Cortex of kidney (tissue), 1 donor: Measurements from ENCODE around the gene PPP1R3G.

Experiments
- DNase-seq: peaks from one replicate; lab custom pipeline; 2025; lab: John Stamatoyannopoulos, UW

Gene PPP1R3G

DNA sequence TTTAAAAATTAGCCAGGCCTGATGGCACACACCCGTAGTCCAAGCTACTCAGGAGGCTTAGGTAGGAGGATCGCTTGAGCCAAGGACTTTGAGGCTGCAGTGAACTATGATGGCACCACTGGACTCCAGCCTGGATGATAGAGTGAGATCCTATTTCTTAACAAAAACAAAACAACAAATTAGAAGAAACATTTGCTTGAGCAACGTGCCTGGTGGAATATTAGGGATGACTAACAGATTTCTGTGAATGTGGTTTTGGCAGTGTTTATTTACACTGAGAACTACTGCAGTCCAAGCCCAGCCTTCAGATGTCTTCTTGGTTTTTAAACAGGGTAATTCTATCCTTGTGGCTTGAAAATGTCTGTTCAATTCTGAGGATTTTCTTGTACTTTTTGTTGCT lies 9.2 kb downstream of the PPP1R3G start:
- no peak for DNase-seq

DNA sequence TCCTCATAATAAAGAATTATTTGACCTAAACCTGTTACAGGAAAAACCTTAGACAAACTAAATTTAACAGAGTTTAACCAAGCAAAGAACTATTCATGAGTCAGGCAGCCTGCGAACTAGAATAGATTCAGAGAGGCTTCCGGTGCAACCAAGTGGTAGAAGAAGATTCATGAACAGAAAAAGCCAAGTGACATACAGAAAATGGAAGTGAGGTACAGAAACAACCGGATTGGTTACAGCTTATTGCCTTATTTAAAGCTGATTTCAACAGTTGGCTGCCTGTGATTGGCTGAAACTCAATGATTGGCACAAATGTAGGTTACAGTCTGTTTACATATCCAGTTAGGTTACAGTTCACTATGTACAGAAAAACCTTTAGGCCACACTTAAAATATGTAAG lies 10.1 kb downstream of the PPP1R3G start:
- DNase-seq = no peak

DNA sequence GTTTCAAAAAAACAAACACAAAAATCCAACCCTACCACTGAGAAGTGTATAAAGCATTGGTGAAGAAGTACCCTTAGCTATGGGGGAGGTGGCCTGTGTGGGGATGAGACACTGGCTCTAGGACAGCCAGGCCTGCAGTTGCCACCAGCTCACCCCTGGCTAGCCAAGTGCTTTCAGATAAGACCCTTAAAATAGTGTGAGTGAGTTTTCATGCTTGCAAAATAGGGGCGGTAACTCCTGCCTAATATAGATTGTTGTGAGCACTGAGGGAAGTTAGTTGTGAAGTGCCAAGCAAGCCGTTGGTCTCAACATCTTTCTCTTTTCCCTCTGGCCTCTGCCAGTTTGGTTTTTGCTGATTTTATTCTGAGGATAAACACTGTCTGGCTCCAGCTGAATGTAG lies 11.3 kb downstream of the PPP1R3G start:
- no peak for DNase-seq

DNA sequence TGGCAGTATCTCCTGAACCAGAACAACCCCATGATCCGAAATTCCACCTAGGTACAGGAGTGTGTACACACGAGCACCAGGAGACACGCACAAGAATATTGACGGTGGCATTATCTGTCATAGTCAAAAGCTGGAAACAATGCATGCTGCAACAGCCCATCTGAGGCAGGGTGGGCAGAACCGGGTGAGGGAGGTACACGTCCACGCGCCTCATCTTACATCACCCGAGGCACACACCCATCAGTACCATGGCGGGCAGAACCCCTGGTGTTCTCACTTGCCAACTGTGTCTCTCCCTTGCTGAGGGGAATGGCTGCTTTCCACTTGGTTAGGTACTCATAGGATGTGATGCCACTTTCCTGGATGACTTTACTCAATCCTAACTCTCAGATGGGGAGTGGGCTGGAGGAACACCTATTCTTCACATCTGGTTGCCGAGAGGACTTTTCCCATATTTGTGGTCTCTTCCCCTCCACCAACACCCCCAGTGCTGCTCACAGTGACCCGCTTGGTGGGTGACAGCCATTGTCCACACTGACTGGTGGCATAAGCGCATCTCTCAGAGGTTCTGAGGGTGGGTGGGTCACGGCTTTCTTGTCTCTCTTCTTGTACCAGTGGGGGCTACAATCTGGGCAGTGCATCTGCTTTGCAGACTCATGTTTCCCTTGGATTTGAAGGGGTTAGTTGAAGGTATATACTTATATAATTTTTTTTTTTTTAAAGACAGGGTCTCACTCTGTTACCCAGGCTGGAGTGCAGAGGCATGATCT lies 13.5 kb downstream of the PPP1R3G start:
- DNase-seq = no peak

DNA sequence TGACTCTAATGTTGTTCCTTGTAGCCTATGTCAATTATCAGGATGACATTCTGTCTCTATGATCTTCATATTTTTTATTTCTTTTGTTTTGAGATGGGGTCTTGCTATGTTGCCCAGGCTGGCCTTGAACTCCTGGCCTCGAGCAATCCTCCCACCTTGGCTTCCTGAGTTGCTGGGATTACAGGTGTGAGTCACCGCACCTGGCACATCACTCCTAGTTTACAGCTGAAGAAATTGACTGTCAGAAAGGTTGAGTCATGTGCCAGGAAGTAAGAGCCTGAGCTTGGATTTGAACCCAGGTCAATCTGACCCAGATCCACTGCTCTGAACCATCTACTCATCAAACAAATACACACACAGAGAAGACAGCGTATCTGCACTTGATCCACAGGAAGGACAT lies 14.4 kb downstream of the PPP1R3G start:
- no peak for DNase-seq

DNA sequence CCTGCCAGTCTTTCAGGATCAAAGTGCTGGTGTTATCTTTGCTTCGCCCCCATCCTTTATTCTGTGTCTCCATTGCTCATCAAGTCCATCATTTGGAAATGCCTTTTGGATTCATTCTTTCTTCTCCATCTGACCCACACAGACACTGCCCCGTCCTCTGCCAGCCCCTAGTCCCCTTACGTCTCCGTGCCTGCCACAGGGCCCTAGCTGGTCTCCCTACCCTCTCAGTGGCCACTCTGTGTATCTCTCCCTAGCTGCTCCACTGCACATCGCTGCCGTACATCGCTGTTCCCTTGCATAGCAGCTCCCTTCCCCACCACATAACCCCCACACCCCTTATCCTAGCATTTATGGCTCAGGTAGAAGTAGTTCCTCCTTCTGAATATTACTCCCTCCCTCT lies 15.7 kb downstream of the PPP1R3G start:
- DNase-seq = no peak

DNA sequence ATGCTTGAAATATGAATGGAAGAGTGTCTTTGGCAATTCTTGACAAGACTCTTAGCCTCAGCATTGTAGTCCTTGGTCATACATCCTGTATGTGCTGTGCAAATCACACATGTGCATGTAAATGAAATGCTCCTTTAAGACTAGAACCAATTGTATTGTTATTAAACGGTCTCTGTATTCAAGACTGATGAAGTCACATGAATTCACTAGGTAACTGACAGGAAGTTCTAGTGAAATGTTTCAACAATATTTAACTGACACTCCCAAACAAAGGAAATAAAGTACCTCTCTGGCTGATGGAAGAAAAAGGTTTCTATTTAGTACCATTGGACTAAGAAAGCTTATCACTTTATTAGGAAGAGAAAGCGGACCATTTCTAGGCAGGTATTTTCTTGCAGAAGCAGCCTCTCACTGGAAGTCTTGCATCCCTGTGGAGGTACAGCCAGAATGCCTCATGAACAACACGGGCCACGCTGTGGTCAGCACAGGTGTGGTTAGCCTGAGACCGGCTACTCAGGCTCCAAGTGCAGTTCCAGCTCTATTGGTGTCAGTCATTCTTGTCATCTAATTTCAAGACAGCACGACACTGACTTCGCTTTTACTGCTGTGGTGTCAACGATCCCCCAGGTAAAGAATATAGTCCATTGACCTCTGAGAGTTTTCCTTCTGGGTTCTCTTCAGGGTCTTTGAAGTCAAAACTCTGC lies 17.3 kb downstream of the PPP1R3G start:
- no peak for DNase-seq

DNA sequence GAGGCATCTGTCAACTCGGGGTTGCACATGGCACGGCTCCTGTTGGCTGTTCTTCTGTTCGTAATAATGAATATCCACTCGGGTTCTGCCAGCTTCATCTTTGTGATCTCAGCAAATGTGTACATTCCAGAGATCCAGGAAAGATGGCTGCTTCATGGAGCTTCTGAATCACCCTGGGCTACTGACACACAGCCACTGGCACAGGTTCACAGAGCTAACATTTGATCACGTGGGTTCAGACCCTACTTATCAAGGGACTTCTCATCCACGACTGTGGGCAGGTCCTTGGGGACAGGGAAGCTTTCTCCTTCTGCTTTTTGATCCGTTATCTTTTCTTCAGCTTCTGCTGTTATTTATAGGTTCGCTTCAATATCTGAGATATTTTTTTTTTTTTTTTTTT lies 18.1 kb downstream of the PPP1R3G start:
- DNase-seq = no peak

DNA sequence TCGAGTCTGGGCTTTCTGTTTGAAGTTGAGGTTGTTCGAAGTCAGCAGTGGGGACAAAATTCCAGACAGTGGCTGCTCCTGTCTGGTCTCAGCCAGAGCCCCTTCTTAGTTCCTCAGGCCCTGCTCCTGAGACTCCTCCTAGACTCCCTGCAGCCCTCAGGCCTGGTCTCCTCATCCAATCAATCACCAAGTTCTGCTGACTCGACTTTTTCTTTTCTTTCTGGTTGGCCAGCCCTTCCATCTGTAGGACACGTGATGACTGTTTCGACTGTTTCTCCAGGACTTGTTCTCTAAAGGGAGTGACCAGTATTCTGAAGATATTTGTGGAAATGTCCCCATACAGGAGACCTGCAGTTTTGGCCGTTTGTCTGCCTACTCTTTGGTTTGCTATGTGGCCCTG lies 19.5 kb downstream of the PPP1R3G start:
- DNase-seq = no peak

DNA sequence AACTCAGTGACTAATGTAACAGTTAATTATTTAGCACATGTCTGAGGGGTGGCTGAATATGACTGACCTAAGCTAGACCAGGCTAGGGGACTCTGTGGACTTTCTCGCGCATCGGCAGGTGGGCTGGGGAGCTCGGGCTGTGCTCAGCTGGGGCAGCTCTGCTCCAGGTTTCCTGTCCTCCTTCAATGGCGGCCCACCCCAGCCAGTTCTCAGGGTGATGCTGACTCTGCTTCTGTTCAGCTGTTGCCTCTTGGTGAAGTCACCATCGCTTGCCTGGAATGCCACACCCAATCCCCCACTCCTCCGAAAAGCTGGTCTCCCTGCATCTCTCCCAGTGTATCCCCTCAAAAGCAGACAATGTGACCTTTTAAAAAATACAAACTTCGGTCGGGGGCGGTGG lies 20.0 kb downstream of the PPP1R3G start:
- no peak for DNase-seq

DNA sequence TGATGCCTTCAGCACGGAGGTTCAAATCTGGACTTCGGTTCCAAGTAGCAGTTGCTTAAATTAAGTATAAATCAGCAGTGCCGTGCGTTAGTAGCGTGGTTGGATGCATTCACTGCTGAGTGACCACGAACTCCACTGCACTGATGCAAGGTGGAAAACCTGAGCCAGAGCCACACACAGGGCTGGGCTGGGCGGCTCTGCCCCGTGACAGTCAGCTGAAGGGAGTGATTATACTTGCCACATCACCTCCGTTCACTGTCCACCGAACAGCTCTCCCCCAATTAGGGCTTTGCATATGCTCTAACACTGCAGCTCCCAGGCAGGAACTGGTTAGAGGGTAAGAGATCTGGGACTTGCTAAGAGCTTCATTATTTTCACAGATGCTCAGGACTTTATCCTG lies 22.2 kb downstream of the PPP1R3G start:
- no peak for DNase-seq

DNA sequence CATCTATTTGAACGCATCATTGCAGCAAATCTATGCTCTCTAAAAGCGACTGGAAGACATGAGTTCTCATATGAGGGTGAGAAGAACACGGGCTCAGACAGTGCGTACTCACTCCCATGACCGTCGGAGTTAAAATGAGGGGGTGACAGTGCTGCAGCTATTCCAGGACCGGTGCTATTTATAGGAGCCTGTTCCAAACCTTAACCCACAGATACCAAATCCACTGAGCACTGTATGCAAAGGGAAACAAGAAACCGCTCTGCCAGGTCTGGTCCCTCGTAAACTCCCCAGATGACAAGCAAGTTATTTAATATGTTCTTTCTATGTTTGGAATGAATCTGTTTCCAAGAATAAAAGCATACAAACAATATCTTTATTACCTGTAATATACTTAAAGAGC lies 22.9 kb downstream of the PPP1R3G start:
- no peak for DNase-seq

DNA sequence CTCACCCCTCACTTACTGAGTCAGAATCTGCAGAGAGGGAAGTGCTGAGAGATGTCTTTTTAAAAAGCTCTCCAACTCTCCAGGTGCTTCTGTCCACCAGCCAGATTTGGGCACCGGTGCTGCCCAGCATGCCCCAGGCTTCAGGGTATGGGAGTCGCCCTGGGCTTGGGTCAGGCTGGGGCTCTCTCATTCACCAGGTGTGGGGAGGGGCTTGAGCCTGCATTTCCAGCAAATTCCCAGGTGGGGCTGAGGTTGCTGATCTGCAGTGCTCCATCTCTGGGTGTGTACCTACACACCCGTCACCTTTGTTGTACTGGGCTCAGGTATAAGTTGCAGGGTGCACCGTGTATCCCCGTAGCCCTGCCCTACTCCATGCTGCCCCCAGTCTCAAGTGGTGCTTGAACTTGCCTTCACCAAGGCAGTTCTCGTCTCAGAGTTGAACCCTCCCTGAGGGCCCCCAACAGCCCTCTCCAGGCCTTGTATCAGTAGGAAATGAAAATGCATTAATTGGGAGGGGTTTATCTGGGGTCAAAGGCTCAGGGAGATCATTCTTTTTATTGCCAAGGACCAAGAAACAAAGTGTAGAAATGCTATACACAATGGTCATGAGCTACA lies 23.5 kb downstream of the PPP1R3G start:
- DNase-seq = no peak

DNA sequence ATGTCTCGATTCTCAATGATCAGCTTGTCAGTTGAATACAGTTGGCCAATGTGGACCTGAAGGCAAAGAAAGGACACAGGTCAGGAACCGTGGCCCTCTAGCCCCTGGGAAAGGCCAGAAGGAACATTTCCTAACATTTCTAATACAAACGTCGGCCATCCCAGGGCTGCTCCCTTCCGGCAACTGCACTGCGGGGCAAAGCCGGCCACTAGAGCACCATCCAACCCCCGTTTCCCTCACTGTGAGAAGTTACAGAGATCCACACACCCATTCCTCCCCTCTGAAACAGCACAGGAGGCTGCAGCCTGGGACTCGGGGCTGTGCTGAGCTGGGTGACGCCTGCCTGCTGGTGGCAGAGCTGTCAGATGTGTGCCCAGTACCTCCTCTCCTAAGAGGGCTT lies 24.3 kb downstream of the PPP1R3G start:
- DNase-seq = no peak

DNA sequence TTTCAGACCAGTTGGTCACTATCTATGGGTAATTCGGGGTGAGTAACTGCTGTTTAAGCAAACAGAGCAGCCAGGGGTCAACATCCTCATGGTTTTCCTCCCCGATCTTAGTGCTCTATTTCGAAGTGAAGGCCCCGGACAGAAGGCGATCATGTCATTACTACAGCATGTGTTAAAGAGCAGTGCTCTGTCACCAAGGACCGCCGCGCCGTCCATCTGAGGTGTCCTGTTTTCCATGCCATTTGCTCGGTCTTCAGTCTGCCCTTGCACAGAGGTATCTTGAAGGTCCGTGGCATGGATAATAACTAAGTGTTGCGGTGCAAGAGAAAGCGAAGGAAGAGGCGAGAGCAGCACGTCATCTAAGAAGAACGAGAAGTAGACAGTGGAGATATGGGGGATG lies 25.1 kb downstream of the PPP1R3G start:
- DNase-seq = no peak

DNA sequence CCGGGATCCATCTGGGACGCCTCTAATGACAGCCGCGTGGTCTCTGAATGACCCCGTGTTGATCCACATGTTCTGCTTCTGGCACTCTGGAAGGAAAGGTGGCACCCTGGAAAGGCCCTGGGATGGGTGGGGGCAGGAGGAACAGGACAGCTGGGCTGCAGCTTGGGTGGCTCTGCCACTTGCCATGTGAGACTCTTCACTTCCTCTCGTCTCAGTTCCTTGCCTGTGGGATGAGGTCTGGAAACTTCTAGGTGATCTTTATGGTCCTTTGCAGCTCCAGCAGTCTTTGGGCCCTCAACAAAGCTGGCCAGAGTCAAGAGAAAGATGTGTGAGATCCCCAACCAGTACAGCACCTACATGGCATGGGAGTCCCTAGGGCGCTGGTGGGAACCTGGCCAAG lies 26.5 kb downstream of the PPP1R3G start:
- DNase-seq = no peak

DNA sequence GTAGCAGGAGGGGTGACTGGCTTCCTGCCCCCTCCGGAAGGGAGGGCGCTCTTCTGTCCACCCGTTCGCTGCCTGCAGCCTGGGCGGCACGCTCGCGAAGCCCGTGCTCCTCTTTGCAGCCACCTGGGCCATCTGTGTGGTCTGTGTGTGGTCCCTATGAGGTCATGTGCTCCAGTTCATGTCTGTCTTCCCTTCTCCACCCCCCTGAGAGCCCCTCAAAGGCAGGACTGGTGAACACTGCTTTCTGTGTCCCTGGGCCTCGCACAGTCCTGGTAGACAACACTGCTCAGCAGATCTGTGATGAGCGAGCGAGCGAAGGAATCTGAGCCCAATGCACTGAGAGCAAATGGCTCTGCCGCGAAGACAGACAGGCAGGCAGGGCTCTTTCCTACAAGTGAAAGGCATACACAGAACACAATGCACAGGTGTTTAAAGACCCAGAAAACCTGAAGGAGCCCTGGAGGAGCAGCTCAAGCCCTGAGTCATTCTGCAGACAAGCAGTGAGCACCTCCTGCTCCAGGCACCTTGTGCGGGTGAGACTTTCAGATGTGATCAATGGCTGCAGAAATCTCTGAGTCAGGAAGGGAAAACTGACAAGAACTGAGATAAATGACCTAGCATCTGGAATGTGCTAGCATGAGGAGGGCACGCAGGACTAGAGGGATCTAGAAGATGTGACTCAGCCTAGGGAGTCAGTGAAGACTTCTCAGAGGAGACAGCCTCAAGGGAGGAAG lies 27.1 kb downstream of the PPP1R3G start:
- no peak for DNase-seq

DNA sequence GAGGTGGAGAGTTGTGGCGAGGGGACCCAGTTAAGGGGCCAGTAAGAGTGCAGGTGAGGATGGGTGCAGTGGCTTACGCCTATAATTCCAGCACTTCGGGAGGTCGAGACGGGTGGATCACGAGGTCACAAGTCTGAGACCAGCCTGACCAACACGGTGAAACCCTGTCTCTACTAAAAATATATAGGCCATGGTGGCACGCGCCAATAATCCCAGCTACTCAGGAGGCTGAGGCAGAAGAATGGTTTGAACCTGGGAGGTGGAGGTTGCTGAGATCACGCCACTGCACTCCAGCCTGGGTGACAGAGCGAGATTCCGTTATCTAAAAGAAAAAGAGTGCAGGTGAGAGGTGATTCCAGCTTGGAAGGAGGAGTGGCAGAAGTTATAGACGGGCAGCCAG lies 28.0 kb downstream of the PPP1R3G start:
- no peak for DNase-seq

DNA sequence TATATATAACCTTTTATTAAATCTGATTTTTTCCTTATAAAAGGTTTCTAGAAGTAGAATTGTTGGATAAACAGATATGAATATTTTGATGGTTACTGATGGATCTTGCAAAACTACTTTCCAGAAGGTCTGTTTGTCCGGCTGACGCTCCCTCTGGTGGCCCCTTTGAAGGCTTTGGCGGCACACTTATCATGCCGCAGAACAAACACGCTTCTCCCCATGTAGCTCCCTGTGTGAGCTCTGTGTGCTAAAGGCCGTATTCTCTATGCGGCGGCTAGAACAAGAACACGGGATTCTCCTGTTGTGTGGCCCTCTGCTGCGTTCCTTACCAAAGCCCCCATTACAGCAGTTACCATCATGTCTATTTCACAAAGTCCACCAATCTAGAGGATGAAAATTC lies 30.0 kb downstream of the PPP1R3G start:
- no peak for DNase-seq

DNA sequence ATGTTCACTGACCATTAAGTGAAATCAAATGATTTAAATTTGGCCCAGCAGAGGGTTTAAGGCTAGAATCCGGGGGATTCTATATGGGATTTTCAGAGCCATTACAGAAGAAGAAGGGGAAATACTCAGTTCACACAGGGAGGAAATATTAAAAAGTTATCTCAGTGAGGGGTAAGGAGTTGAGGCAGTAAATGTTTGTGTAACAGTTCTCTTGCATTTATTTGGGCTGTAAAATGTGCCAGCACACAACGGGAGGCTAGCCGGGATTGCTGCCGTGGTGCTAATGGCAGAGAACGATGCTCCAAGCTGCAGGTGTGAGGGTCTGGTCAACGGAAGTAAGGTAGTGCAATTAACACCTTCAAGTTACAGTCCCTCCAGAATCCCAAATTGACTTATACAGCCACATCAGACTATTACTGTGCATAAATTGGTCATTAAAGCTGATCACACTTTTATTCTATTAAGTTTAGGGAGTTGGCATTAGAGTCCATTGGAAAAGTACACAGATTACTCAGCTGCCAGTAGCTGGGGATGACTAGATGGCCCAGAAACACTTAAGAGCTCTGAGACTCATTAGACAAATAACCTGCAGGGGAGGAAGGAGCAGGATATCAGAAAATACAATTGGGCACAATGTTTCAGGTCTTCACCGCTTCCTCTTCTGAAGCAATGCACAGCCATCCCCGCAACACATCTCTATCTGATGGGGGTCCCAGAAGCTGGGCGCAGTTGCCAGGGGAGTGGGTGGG lies 31.3 kb downstream of the PPP1R3G start:
- DNase-seq = no peak

DNA sequence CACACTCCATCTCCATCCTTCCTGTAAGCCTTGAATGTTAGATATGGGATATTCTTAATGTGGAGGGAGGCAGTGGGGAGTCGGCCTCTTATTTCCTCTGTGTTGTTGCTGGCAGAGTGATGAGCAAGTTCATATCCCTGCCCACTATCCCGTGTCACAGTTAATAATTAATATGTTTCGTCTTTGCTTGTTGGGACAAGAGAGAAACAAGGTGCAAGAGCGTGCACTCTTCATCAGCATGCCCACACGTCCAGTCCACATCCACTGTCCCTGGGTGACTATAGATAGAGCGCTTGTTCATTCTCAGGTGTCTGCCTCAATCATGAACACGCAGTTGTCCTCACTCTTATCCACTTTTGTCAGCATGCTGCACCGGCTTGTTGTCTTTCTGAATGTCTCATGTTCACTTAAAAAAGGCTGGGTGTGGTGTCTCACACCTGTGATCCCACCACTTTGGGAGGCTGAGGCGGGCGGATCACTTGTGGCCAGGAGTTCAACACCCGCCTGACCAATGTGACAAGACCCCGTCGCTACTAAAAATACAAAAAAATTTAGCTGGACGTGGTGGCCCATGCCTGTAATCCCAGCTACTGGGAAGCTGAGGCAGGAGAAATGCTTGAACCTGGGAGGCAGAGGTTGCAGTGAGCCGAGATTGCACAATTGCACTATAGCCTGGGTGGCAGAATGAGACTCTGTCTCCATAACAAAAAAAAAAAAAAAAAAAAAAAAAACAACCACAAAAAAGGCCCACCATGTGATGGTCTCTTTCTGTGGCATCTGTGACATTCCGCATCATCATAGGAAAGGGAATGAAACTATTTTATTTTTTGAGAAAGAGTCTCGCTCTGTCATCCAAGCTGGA lies 34.2 kb downstream of the PPP1R3G start:
- DNase-seq = no peak
